GM23338 (cell line): ENCODE results near the gene CHI3L1. TPM values are rescaled to one million over a fixed set of nuclear protein-coding genes. Genes with fewer than 3 reads are reported as not detected.

Source experiments
- ATAC-seq: fragments of 200-7000 bp; cut with Tn5 transposase; 3 replicates; pipeline ENCODE4 v1.9.1; 2020
- DNase-seq: peaks from one replicate; pipeline ENCODE4 v3.0.0-alpha.2; 2015; ENCODE audit warnings: low spot score
- H2AFZ ChIP-seq: fragments of 200-600 bp; sonication (generic); 2 replicates; pipeline ENCODE4 v1.8.0; 2016; ENCODE audit warnings: antibody characterized with exemption, mild to moderate bottlenecking, moderate library complexity
- H3F3A ChIP-seq: fragments of 200-600 bp; sonication (generic); replicated peaks from 2 replicates; pipeline ENCODE4 v1.8.0; 2017; ENCODE audit warnings: antibody characterized with exemption, mixed run types, low read depth
- H3K27ac ChIP-seq: fragments of 200-600 bp; sonication (generic); 2 replicates; pipeline ENCODE4 v1.6.1; 2016; ENCODE audit warnings: low read depth
- H3K27me3 ChIP-seq: fragments of 200-600 bp; sonication (generic); 2 replicates; pipeline ENCODE4 v1.8.0; 2016; ENCODE audit warnings: mild to moderate bottlenecking, mixed run types, moderate library complexity; ENCODE audit not compliant: insufficient read depth
- H3K36me3 ChIP-seq: fragments of 200-600 bp; sonication (generic); 2 replicates; pipeline ENCODE4 v1.8.0; 2016; ENCODE audit warnings: mild to moderate bottlenecking; ENCODE audit not compliant: insufficient read depth
- H3K4me1 ChIP-seq: fragments of 200-600 bp; sonication (generic); 2 replicates; pipeline ENCODE4 v1.8.0; 2016; ENCODE audit warnings: mild to moderate bottlenecking, moderate library complexity; ENCODE audit not compliant: insufficient read depth
- H3K4me2 ChIP-seq: fragments of 200-600 bp; sonication (generic); 2 replicates; pipeline ENCODE4 v1.7.1; 2017; ENCODE audit warnings: mixed run types
- H3K4me3 ChIP-seq: fragments of 200-600 bp; sonication (generic); 2 replicates; pipeline ENCODE4 v1.6.1; 2016; ENCODE audit warnings: mixed run types
- H3K79me2 ChIP-seq: fragments of 200-600 bp; sonication (generic); replicated peaks from 2 replicates; pipeline ENCODE4 v1.8.0; 2017; ENCODE audit warnings: mild to moderate bottlenecking; ENCODE audit not compliant: insufficient read depth
- H3K9me2 ChIP-seq: fragments of 200-600 bp; sonication (generic); 2 replicates; pipeline ENCODE4 v1.8.0; 2017; ENCODE audit not compliant: insufficient read depth
- H4K20me1 ChIP-seq: fragments of 200-600 bp; sonication (generic); replicated peaks from 2 replicates; pipeline ENCODE4 v1.8.0; 2017; ENCODE audit warnings: mild to moderate bottlenecking; ENCODE audit not compliant: insufficient read depth
- H3K27ac Mint-ChIP-seq: 2 replicates; pipeline ENCODE4 v1.8.0; 2020; ENCODE audit warnings: inconsistent platforms, mild to moderate bottlenecking, moderate library complexity, mixed read lengths
- H3K27me3 Mint-ChIP-seq: 3 replicates; pipeline ENCODE4 v1.8.0; 2022; ENCODE audit warnings: low read depth, mild to moderate bottlenecking, moderate library complexity, mixed read lengths, inconsistent platforms; ENCODE audit not compliant: insufficient read depth, poor library complexity
- H3K36me3 Mint-ChIP-seq: 3 replicates; pipeline ENCODE4 v1.8.0; 2021; ENCODE audit warnings: low read depth, mild to moderate bottlenecking, inconsistent platforms, moderate library complexity, mixed read lengths
- H3K4me1 Mint-ChIP-seq: 3 replicates; pipeline ENCODE4 v1.8.0; 2020; ENCODE audit warnings: mild to moderate bottlenecking, inconsistent platforms, mixed read lengths
- H3K4me3 Mint-ChIP-seq: 3 replicates; pipeline ENCODE4 v1.8.0; 2021; ENCODE audit warnings: moderate library complexity, mild to moderate bottlenecking, inconsistent platforms, mixed read lengths
- H3K9me3 Mint-ChIP-seq: 3 replicates; pipeline ENCODE4 v1.8.0; 2020; ENCODE audit warnings: moderate library complexity, mild to moderate bottlenecking, inconsistent platforms, mixed read lengths
- CREB1 ChIP-seq: fragments of 250-450 bp; sonication (Bioruptor Pico); IDR thresholded peaks from 2 replicates; pipeline ENCODE4 v1.5.0; 2020; ENCODE audit warnings: low read depth, mild to moderate bottlenecking, moderate library complexity
- EZH2 ChIP-seq: fragments of 200-600 bp; sonication (generic); IDR thresholded peaks from one replicate; pipeline ENCODE4 v1.8.0; 2017; ENCODE audit warnings: antibody characterized with exemption, mild to moderate bottlenecking, low read depth; ENCODE audit not compliant: unreplicated experiment
- EZH2phosphoT487 ChIP-seq: fragments of 200-600 bp; sonication (generic); IDR thresholded peaks from one replicate; pipeline ENCODE4 v1.8.1; 2018; ENCODE audit warnings: antibody characterized with exemption; ENCODE audit not compliant: unreplicated experiment
- JUNB ChIP-seq: IDR thresholded peaks from one replicate; pipeline ENCODE4 v1.6.1; 2016; ENCODE audit warnings: antibody characterized with exemption; ENCODE audit not compliant: unreplicated experiment
- NANOG ChIP-seq: IDR thresholded peaks from 2 replicates; pipeline ENCODE4 v1.6.1; 2016; ENCODE audit warnings: antibody characterized with exemption, borderline replicate concordance
- POLR2AphosphoS5 ChIP-seq: IDR thresholded peaks from 2 replicates; pipeline ENCODE4 v1.6.1; 2016; ENCODE audit warnings: antibody characterized with exemption, low read depth
- STAT1 ChIP-seq: IDR thresholded peaks from one replicate; pipeline ENCODE4 v1.6.1; 2016; ENCODE audit warnings: antibody characterized with exemption; ENCODE audit not compliant: unreplicated experiment
- ZNF114 ChIP-seq: fragments of 250-450 bp; sonication (Bioruptor Pico); IDR thresholded peaks from 2 replicates; pipeline ENCODE4 v1.5.0; 2020; ENCODE audit warnings: mild to moderate bottlenecking, moderate library complexity
- ZNF331 ChIP-seq: fragments of 250-450 bp; sonication (Bioruptor Pico); IDR thresholded peaks from 2 replicates; pipeline ENCODE4 v1.5.0; 2020; ENCODE audit warnings: low read depth, mild to moderate bottlenecking, moderate library complexity
- polyA plus RNA-seq: library from polyadenylated mRNA; unstranded; fragments of >200 nt; fragmentation: Nextera tagmentation; extraction: Ambion mirVana; gene quantifications from 2 replicates; pipeline ENCODE4 v1.2.1, GENCODE V29; 2016
- total RNA-seq: library from RNA; depleted of rRNA; stranded (reverse); fragments of >200 nt; shearing (Covaris generic); gene quantifications from 2 replicates; pipeline ENCODE4 v1.2.3, GENCODE V29; 2014
- TF ChIP-seq, protein P1 (sequence below), 2 experiments: fragments of 200-600 bp in 1 of 2; sonication (generic) in 1 of 2; conservative IDR thresholded peaks; 2 replicates each; pipeline versions ENCODE4 v1.5.1 to v1.6.1; 2016 to 2017; ENCODE audit warnings: antibody characterized with exemption in 2 of 2, low read depth in 2 of 2, mild to moderate bottlenecking in 2 of 2, moderate library complexity in 1 of 2
- TF ChIP-seq, protein P2 (sequence below): IDR thresholded peaks from one replicate; pipeline ENCODE4 v1.6.1; 2018; ENCODE audit warnings: antibody characterized with exemption; ENCODE audit not compliant: unreplicated experiment
- TF ChIP-seq, protein P3 (sequence below): IDR thresholded peaks from 2 replicates; pipeline ENCODE4 v1.6.1; 2016; ENCODE audit warnings: antibody characterized with exemption

The CHI3L1 gene
- total and polyA plus RNA-seq, 2 experiments from 2014 or later: 0.76 TPM; not detected in 1

DNA sequence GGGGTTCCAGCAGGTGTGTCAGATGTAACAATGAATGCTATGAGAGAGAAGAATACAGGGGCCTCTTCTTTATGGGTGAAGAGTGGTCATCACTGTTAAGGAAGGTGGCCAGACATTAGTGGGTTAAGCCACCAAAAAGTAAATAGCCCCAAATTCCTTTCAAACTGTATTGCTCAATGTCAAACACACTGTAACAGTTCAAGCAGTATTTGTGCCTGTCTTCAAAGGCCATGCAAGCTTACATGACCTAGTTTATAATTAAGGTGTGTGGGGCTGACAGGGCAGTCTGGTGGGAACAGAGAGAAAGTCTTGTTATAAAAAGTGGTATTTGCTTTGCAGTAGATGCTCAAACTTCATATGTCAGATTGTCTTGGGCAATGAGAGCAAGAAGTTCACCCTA, 24.5 kb upstream of the CHI3L1 start (continued):
- TF ChIP-seq, protein P1, sequence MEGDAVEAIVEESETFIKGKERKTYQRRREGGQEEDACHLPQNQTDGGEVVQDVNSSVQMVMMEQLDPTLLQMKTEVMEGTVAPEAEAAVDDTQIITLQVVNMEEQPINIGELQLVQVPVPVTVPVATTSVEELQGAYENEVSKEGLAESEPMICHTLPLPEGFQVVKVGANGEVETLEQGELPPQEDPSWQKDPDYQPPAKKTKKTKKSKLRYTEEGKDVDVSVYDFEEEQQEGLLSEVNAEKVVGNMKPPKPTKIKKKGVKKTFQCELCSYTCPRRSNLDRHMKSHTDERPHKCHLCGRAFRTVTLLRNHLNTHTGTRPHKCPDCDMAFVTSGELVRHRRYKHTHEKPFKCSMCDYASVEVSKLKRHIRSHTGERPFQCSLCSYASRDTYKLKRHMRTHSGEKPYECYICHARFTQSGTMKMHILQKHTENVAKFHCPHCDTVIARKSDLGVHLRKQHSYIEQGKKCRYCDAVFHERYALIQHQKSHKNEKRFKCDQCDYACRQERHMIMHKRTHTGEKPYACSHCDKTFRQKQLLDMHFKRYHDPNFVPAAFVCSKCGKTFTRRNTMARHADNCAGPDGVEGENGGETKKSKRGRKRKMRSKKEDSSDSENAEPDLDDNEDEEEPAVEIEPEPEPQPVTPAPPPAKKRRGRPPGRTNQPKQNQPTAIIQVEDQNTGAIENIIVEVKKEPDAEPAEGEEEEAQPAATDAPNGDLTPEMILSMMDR (conservative IDR thresholded peaks at IDR 0.05; ENCODE audit: low read depth in 2 of 2): no peak
- TF ChIP-seq EZH2phosphoT487 (no peak), JUNB (no peak), CREB1 (CRISPR knock-in tag) (no peak)
- TF ChIP-seq, protein P2, sequence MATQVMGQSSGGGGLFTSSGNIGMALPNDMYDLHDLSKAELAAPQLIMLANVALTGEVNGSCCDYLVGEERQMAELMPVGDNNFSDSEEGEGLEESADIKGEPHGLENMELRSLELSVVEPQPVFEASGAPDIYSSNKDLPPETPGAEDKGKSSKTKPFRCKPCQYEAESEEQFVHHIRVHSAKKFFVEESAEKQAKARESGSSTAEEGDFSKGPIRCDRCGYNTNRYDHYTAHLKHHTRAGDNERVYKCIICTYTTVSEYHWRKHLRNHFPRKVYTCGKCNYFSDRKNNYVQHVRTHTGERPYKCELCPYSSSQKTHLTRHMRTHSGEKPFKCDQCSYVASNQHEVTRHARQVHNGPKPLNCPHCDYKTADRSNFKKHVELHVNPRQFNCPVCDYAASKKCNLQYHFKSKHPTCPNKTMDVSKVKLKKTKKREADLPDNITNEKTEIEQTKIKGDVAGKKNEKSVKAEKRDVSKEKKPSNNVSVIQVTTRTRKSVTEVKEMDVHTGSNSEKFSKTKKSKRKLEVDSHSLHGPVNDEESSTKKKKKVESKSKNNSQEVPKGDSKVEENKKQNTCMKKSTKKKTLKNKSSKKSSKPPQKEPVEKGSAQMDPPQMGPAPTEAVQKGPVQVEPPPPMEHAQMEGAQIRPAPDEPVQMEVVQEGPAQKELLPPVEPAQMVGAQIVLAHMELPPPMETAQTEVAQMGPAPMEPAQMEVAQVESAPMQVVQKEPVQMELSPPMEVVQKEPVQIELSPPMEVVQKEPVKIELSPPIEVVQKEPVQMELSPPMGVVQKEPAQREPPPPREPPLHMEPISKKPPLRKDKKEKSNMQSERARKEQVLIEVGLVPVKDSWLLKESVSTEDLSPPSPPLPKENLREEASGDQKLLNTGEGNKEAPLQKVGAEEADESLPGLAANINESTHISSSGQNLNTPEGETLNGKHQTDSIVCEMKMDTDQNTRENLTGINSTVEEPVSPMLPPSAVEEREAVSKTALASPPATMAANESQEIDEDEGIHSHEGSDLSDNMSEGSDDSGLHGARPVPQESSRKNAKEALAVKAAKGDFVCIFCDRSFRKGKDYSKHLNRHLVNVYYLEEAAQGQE: no peak

DNA sequence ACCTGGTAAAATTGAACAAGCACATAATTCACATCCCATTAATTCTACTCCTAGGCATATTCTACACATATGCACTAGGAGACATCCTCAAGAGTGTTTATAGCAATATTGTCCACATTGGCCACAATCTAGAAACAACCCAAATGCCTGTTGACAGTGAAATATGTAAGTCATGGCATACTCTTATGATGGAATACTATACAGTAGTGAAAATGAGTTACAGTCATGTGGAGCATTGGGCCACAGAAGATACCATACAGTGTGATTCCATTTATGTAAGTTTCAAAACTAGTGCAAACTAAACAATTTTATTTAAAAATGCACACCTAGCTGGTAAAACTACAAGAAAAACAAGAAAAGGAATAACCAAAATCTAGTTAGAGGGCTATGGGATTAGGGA, 23.8 kb upstream of the CHI3L1 start:
- Histone ChIP-seq H4K20me1 (no peaks in the 10 kb centered on the region), H3K9me2 (no peaks in the 10 kb centered on the region), H2AFZ (no peak overlapping the region), H3K4me3 (no peak overlapping the region), H3K36me3 (no peaks in the 10 kb centered on the region), H3K27ac (no peak overlapping the region), H3K4me2 (no peak overlapping the region), H3K79me2 (no peaks in the 10 kb centered on the region), H3F3A (no peaks in the 10 kb centered on the region), H3K4me1 (no peaks in the 10 kb centered on the region), H3K27me3 (no peaks in the 10 kb centered on the region)
- Mint-ChIP-seq H3K27me3 (peaks cover 7% of the 10 kb centered on the region), H3K4me3 (no peak overlapping the region), H3K4me1 (peaks cover 7% of the 10 kb centered on the region), H3K36me3 (no peaks in the 10 kb centered on the region), H3K9me3 (no peaks in the 10 kb centered on the region; the same call in 2 of the 3 replicates), H3K27ac (no peak overlapping the region)
- no peak for DNase-seq
- ATAC-seq: no peak
- TF ChIP-seq, protein P2: no peak
- TF ChIP-seq EZH2phosphoT487: no peak
- no peak for TF ChIP-seq NANOG
- TF ChIP-seq ZNF114: no peak
- no peak for TF ChIP-seq STAT1
- no peak for TF ChIP-seq ZNF331 (CRISPR knock-in tag)
- no peak for TF ChIP-seq EZH2
- TF ChIP-seq JUNB: no peak
- TF ChIP-seq, protein P3, sequence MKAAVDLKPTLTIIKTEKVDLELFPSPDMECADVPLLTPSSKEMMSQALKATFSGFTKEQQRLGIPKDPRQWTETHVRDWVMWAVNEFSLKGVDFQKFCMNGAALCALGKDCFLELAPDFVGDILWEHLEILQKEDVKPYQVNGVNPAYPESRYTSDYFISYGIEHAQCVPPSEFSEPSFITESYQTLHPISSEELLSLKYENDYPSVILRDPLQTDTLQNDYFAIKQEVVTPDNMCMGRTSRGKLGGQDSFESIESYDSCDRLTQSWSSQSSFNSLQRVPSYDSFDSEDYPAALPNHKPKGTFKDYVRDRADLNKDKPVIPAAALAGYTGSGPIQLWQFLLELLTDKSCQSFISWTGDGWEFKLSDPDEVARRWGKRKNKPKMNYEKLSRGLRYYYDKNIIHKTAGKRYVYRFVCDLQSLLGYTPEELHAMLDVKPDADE: no peak
- no peak for TF ChIP-seq POLR2AphosphoS5
